ENCODE results near the gene ERGIC1.
"Not testable (repeated sequence)": the region's sequence is repeated elsewhere in the genome, so short reads cannot be mapped to it uniquely, and the experiment has no call there.

ERGIC1 gene

GRCh38 chr5:172848419-172848818 is 14.4 kb downstream of the ERGIC1 start:
- no peak for DNase-seq (ENCODE audit: low read depth in 2 of 2)

GRCh38 chr5:172849606-172850453 is 15.8 kb downstream of the ERGIC1 start:
- DNase-seq (ENCODE audit: low read depth in 2 of 2): no peak

- DNase-seq (ENCODE audit: low read depth in 2 of 2): no peak
Measured at GRCh38 chr5:172850454-172850797, 16.4 kb downstream of the ERGIC1 start.

GRCh38 chr5:172851254-172851653 is 17.2 kb downstream of the ERGIC1 start:
- DNase-seq (ENCODE audit: low read depth in 2 of 2): not testable (repeated sequence)

- no peak for DNase-seq (ENCODE audit: low read depth in 2 of 2)
Measured at GRCh38 chr5:172852490-172853354, 18.7 kb downstream of the ERGIC1 start.

GRCh38 chr5:172853355-172853975 is 19.4 kb downstream of the ERGIC1 start:
- DNase-seq (ENCODE audit: low read depth in 2 of 2): no peak

- no peak for DNase-seq (ENCODE audit: low read depth in 2 of 2)
Measured at GRCh38 chr5:172854451-172854871, 20.4 kb downstream of the ERGIC1 start.

- DNase-seq (ENCODE audit: low read depth in 2 of 2): no peak
Measured at GRCh38 chr5:172854971-172855370, 20.9 kb downstream of the ERGIC1 start.

- DNase-seq (ENCODE audit: low read depth in 2 of 2): no peak
Measured at GRCh38 chr5:172855597-172856292, 21.7 kb downstream of the ERGIC1 start.

- no peak for DNase-seq (ENCODE audit: low read depth in 2 of 2)
Measured at GRCh38 chr5:172856336-172856735, 22.3 kb downstream of the ERGIC1 start.

- no peak for DNase-seq (ENCODE audit: low read depth in 2 of 2)
Measured at GRCh38 chr5:172857982-172858381, 23.9 kb downstream of the ERGIC1 start.

- DNase-seq (ENCODE audit: low read depth in 2 of 2): no peak
Measured at GRCh38 chr5:172858511-172858989, 24.5 kb downstream of the ERGIC1 start.

- no peak for DNase-seq (ENCODE audit: low read depth in 2 of 2)
Measured at GRCh38 chr5:172858990-172859811, 25.1 kb downstream of the ERGIC1 start.

GRCh38 chr5:172859966-172860365 is 25.9 kb downstream of the ERGIC1 start:
- DNase-seq (ENCODE audit: low read depth in 2 of 2): no peak

- no peak for DNase-seq (ENCODE audit: low read depth in 2 of 2)
Measured at GRCh38 chr5:172860520-172861443, 26.7 kb downstream of the ERGIC1 start.

- no peak for DNase-seq (ENCODE audit: low read depth in 2 of 2)
Measured at GRCh38 chr5:172861461-172861860, 27.4 kb downstream of the ERGIC1 start.

- no peak for DNase-seq (ENCODE audit: low read depth in 2 of 2)
Measured at GRCh38 chr5:172862165-172862801, 28.2 kb downstream of the ERGIC1 start.

- not testable (repeated sequence) for DNase-seq (ENCODE audit: low read depth in 2 of 2)
Measured at GRCh38 chr5:172864171-172864570, 30.1 kb downstream of the ERGIC1 start.

- no peak for DNase-seq (ENCODE audit: low read depth in 2 of 2)
Measured at GRCh38 chr5:172864747-172865146, 30.7 kb downstream of the ERGIC1 start.

All from stimulated activated CD4-positive, alpha-beta T cell treated with anti-CD3 and anti-CD28 coated beads, Interleukin-4, amount 100 ng/mL, for 48 hours (primary cell).